Activated naive CD4-positive, alpha-beta T cell (primary cell): Measurements from ENCODE around the gene RSAD2.
A peak's percentile ranks its signal among the peaks of the same experiment; 100 is the strongest.
"Not testable (repeated sequence)": the region's sequence is repeated elsewhere in the genome, so short reads cannot be mapped to it uniquely, and the experiment has no call there.

Source experiments
- DNase-seq, 4 experiments: peaks; one replicate each; lab custom pipeline; 2025; lab: John Stamatoyannopoulos, UW

The RSAD2 gene

GRCh38 chr2:6877402-6878304 is at the start of gene RSAD2:
Gene RSAD2 (plus strand): TSS chr2:6877777. CDS start chr2:6877801, 24 bp downstream.
- DNase-seq: peak in 1 of 4 experiments; percentile 45

GRCh38 chr2:6828299-6828584 is 49.3 kb upstream of the RSAD2 start:
- no peak for DNase-seq

DNA sequence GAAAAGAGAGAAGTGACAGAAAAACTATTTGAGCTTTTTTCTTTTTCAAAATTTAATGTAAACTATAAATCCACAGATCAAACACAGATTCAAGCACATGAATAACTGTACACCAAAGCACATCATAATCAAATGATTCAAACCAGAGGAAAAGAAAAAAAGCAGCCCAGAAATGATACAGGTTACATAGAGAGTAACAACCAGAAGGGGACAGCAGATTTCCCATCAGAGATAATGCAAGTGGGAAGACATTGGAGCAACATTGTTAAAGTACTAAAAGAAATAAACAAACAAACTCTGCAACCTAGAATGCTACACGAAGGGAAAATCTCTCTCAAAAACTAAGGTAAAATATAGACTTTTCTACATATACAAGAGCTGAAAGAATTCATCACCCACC is 46.3 kb upstream of the RSAD2 start:
- DNase-seq: no peak

DNA sequence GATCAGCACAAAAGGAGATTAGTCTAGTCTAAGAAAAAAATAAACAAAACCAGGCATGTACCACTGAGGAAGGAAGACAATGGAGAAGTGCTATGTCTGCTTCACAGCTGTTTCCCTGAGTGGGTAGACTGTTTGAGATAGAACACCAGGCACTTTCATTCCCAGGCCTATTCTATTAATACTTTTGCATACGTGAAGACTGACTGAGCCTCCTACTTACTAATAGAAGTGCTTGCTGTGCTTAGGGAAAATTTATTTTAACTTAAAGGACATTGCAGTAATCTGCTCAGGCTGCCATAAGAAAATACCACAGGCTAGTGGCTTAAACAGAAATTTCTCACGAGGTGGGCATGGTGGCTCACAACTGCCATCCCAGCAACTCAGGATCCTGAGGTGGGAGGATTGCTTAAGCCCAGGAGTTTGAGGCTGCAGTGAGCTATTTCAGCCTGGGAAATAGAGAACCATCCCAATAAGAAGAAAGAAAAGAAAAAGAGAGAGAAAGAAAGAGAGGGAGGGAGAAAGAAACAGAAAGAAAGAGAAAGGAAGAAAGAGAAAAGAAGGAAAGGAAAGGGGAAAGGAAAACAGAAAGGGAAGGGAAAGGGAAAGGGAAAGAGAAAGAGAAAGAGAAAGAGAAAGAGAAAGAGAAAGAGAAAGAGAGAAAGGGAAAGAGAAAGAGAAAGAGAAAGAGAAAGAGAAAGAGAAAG is 44.8 kb upstream of the RSAD2 start:
- DNase-seq: no peak

- DNase-seq: no peak
These were observed 44.3 kb upstream of the RSAD2 start for GRCh38 chr2:6833300-6833604.

DNA sequence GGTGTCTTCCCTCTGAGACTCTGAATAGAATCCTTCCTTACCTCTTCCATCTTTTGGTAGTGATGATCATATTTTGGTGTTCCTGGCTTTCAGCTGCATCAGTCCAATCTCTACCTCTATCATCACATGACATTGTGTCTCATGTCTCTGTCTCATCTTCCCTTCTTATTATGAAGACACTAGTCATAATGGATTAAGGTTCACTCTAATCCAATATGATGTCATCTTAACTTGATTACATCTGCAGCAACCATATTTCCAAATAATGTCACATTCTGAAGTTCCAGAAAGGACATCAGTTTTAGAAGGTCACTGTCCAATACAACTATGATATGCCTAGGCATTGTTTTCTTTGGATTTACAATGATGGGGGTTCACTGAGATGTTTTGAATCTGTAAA is 43.4 kb upstream of the RSAD2 start:
- DNase-seq: no peak

DNA sequence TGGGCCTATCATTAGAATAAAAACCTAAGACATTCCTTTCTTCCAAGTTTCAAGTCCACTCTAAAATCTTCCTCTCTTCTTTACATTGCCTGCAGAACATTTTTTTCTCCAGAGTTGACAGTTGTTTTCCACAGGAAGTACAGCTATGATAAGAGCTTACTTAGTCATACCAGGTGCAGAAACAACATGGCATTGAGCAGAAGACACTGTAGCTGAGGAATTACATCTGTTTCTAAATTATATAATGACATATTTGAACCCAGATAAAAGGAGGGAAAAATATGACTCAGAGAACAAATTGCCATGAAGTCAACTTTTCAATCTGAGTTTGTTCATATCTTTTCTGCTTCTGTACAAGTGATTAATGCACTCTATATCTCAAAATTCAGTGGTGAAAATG is 42.1 kb upstream of the RSAD2 start:
- DNase-seq: no peak

- DNase-seq: no peak
These were observed 38.8 kb upstream of the RSAD2 start for GRCh38 chr2:6838673-6839319.

DNA sequence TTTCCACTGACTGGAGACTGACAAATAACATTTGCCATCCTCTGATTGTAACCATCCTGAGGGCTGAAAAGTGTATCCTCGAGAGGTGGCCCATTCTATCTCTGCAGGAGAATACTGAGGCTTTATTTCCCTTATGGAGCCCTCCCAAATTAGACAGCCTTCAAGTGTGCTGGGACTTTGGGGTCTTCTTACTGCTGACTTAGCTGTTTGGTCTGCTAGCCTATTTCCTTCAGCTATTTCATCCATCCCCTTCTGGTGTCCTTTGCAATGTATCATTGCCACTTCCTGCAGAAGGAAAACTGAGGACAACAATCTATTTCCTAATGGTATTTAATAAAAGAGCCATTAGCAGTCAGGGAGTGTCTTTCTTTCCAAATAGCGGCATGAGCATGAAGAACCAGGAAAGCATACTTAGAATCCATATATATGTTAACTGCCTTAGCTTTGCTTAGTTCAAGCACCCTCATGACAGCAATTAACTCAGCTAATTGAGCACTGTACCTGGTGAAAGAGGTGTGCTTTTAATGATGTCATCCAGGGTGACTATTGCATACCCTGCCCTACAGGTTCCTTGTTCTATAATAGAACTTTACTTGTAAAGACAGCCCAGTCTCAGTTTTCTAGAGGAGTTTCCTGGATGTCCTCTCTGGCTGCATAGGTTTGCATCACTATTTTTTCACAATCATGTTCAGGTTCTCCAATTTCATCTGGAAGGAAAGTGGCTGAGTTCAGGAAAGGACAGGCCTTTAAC is 35.9 kb upstream of the RSAD2 start:
- no peak for DNase-seq

DNA sequence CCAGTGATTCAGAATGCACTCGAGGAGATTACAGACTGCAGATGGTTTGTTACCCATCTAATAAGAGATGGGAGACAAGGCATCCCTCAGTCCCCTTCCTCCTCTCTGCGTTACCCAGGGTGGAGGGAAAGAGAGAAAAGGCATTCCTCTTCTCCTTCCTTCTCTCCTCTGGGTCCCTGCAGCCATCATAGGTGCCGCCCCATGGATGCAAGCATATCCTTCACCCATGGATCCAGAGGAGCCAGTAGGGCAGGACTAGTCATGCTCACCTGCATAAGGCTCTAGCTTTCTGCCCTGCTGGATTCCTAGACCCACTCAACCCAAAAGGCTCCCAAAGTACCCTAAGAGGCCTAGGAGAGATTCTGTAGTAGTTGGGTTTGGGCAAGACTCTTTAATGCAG is 32.3 kb upstream of the RSAD2 start:
- DNase-seq: no peak

DNA sequence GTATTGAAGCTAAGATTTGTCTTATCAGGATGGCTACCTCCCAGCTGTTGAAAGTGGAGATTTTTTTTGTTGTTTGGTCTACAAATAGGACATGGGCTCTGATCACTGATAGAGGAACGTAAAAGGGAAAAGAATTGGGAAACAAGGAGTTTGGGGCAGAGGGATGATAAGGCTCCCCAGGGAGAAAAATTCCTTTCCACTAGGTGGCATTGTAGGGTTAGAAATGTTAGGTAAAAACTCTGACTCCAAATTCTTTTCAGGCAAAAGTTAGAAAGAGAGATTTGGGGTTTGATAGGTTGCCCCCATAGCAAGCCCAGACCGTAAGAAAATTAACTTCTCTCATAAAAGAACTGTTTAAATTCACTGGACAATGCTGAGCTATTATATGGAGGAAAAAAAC is 31.7 kb upstream of the RSAD2 start:
- DNase-seq: no peak

DNA sequence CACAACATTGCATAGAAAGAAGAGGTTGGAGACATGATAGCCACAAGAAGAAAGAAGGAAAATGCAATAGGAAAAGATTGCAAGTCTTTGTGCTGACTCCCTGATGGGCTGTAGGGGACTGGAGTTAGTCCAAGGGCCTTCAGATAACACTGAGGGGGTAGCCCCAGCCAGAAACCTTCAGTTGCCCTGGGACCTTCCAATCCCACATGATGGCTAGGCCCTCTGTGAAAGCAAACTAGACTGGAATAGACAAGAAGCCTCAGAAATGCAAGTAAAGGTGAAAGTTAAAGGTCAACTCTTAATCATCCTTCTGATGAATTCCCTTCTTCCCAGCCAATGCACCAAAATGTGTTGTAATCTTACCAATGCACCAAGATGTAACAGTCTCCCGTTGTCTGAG is 31.0 kb upstream of the RSAD2 start:
- no peak for DNase-seq

GRCh38 chr2:6846967-6847681 is 30.5 kb upstream of the RSAD2 start:
- no peak for DNase-seq

- no peak for DNase-seq
These were observed 25.4 kb upstream of the RSAD2 start for GRCh38 chr2:6852195-6852594.

GRCh38 chr2:6854416-6854815 is 23.2 kb upstream of the RSAD2 start:
- DNase-seq: no peak

GRCh38 chr2:6855860-6856547 is 21.6 kb upstream of the RSAD2 start:
- no peak for DNase-seq

- DNase-seq: no peak
These were observed 21.0 kb upstream of the RSAD2 start for GRCh38 chr2:6856548-6856920.

- DNase-seq: not testable (repeated sequence)
These were observed 19.0 kb upstream of the RSAD2 start for GRCh38 chr2:6858466-6859027.

DNA sequence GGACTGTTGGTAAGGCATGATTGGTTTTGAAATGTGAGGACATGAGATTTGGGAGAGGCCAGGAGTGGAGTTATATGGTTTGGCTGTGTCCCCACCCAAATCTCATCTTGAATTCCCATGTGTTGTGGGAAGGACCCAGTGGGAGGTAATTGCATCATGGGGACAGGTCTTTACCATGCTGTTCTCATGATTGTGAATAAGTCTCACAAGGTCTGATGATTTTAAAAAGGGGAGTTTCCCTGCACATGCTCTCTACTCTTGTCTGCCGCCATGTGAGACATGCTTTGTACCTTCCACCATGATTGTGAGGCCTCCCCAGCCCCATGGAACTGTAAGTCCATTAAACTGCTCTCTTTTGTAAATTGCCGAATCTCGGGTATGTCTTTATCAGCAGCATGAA is 17.3 kb upstream of the RSAD2 start:
- no peak for DNase-seq

DNA sequence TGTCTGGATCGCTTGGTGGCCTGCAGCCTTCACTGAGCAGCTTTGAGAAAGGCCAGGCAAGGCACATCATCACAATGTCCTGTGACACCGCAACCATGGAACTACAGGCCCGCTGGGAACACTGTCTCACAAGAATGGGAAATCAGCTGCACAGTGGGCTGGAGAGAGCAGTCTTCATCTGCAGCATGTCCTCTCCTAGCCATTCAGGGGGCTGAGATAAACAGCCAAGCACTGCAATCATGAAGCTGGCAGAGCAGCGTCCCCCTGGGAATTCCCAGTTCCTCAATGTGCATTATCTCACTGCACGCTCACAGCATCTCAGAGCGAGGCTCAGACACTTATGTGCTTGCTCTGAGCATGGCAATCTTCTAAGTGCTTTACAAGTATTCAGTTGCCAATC is 13.8 kb upstream of the RSAD2 start:
- no peak for DNase-seq

- DNase-seq: no peak
These were observed 13.3 kb upstream of the RSAD2 start for GRCh38 chr2:6864231-6864754.
